GM23248 (cell line): ENCODE data around the gene PANK4. TPM values are rescaled to one million over a fixed set of nuclear protein-coding genes. Genes with fewer than 3 reads are reported as not detected.

Source experiments
- DNase-seq: peaks from one replicate; pipeline ENCODE4 v3.0.0-alpha.2; 2015
- H2AFZ ChIP-seq: fragments of 200-600 bp; sonication (generic); 2 replicates; pipeline ENCODE4 v1.6.1; 2016; ENCODE audit warnings: antibody characterized with exemption
- H3F3A ChIP-seq: fragments of 200-600 bp; sonication (generic); 2 replicates; pipeline ENCODE4 v1.6.1; 2016; ENCODE audit warnings: mild to moderate bottlenecking, antibody characterized with exemption, mixed run types; ENCODE audit not compliant: insufficient read depth
- H3K27ac ChIP-seq: fragments of 200-600 bp; sonication (generic); 2 replicates; pipeline ENCODE4 v1.5.1; 2016; ENCODE audit warnings: mild to moderate bottlenecking
- H3K27me3 ChIP-seq: fragments of 200-600 bp; sonication (generic); replicated peaks from 2 replicates; pipeline ENCODE4 v1.6.1; 2016; ENCODE audit warnings: mild to moderate bottlenecking; ENCODE audit not compliant: insufficient read depth
- H3K36me3 ChIP-seq: fragments of 200-600 bp; sonication (generic); 2 replicates; pipeline ENCODE4 v1.6.1; 2016; ENCODE audit warnings: low read depth, mild to moderate bottlenecking
- H3K4me1 ChIP-seq: fragments of 200-600 bp; sonication (generic); 2 replicates; pipeline ENCODE4 v1.6.1; 2016; ENCODE audit warnings: mild to moderate bottlenecking; ENCODE audit not compliant: insufficient read depth
- H3K4me2 ChIP-seq: fragments of 200-600 bp; sonication (generic); one replicate; pipeline ENCODE4 v1.6.1; 2016; ENCODE audit warnings: mild to moderate bottlenecking; ENCODE audit not compliant: unreplicated experiment
- H3K4me3 ChIP-seq: fragments of 200-600 bp; sonication (generic); 2 replicates; pipeline ENCODE4 v1.5.1; 2016; ENCODE audit warnings: mild to moderate bottlenecking
- H3K79me2 ChIP-seq: fragments of 200-600 bp; sonication (generic); 2 replicates; pipeline ENCODE4 v1.6.1; 2016; ENCODE audit warnings: mild to moderate bottlenecking; ENCODE audit not compliant: insufficient read depth
- H3K9ac ChIP-seq: fragments of 200-600 bp; sonication (generic); 2 replicates; pipeline ENCODE4 v1.6.1; 2016; ENCODE audit warnings: mild to moderate bottlenecking
- H3K9me2 ChIP-seq: fragments of 200-600 bp; sonication (generic); 2 replicates; pipeline ENCODE4 v1.6.1; 2016; ENCODE audit warnings: mixed run types, mild to moderate bottlenecking, moderate library complexity; ENCODE audit not compliant: insufficient read depth
- H3K9me3 ChIP-seq: fragments of 200-600 bp; sonication (generic); one replicate; pipeline ENCODE4 v1.6.1; 2017; ENCODE audit warnings: low read depth
- H4K20me1 ChIP-seq: fragments of 200-600 bp; sonication (generic); 2 replicates; pipeline ENCODE4 v1.6.0; 2016; ENCODE audit not compliant: insufficient read depth
- EZH2 ChIP-seq: fragments of 200-600 bp; sonication (generic); IDR thresholded peaks from 2 replicates; pipeline ENCODE4 v1.6.1; 2018; ENCODE audit warnings: antibody characterized with exemption, mild to moderate bottlenecking; ENCODE audit not compliant: insufficient read depth, poor library complexity, severe bottlenecking
- EZH2phosphoT487 ChIP-seq: fragments of 200-600 bp; sonication (generic); IDR thresholded peaks from 2 replicates; pipeline ENCODE4 v1.6.1; 2018; ENCODE audit warnings: antibody characterized with exemption, moderate library complexity, mild to moderate bottlenecking, low read depth; ENCODE audit not compliant: insufficient read depth
- WGBS, 2 experiments: methylation state at CpG; one replicate each; pipeline ENCODE4 v1.1.6; 2015 to 2017; ENCODE audit warnings: low lambda C conversion rate in 2 of 2, low coverage in 1 of 2; ENCODE audit errors: missing lambda C conversion rate in 2 of 2; 5-methylcytosine and 5-hydroxymethylcytosine counted together
- in situ Hi-C: fragments of 300-500 bp; cut with MboI; formaldehyde crosslinking; loops from 2 replicates; pipeline ENCODE4 v1.15.0; 2020
- polyA plus RNA-seq: library from polyadenylated mRNA; unstranded; fragments of >200 nt; fragmentation: Nextera tagmentation; extraction: Ambion mirVana; gene quantifications from 2 replicates; pipeline ENCODE4 v1.2.1, GENCODE V29; 2016
- total RNA-seq: library from RNA; depleted of rRNA; stranded (reverse); fragments of >200 nt; shearing (Covaris generic); gene quantifications from 2 replicates; pipeline ENCODE4 v1.2.3, GENCODE V29; 2014

Gene PANK4
- total and polyA plus RNA-seq, 2 experiments from 2014 or later: 15.5 to 29.7 TPM

- 0 out of 2 replicates have a peak, but pooled peaks cover 5% of the 10 kb centered on the region for H3K79me2 ChIP-seq
- H3K9me2 ChIP-seq: no peaks in the 10 kb centered on the region
- no peaks in the 10 kb centered on the region for H3K9me3 ChIP-seq
- no peaks in the 10 kb centered on the region for H3K4me1 ChIP-seq
- 93 to 96% methylated on average over 16 to 17 of the region's 17 CpGs for WGBS, 2 experiments
- TF ChIP-seq EZH2phosphoT487 (no peak), EZH2 (no peak)
- in situ Hi-C loops: loop anchor here (25.0 kb wide), 1 partner anchor 329 kb away; the partner anchor contains the start of gene FAAP20
- no peak overlapping the region for H2AFZ ChIP-seq
- H4K20me1 ChIP-seq: no peaks in the 10 kb centered on the region
- no peaks in the 10 kb centered on the region for H3F3A ChIP-seq
- DNase-seq: no peak
- no peak overlapping the region for H3K4me3 ChIP-seq
- H3K4me2 ChIP-seq: no peak overlapping the region
- no peak overlapping the region for H3K27ac ChIP-seq
- H3K27me3 ChIP-seq: no peaks in the 10 kb centered on the region
- no peaks in the 10 kb centered on the region; the same call in 1 of the 2 replicates for H3K36me3 ChIP-seq
- no peak overlapping the region for H3K9ac ChIP-seq
These were observed 10.3 kb downstream of the PANK4 start for GRCh38 chr1:2516124-2516523.

- H3K36me3 ChIP-seq: no peaks in the 10 kb centered on the region; the same call in 1 of the 2 replicates
- H4K20me1 ChIP-seq: no peaks in the 10 kb centered on the region
- H3F3A ChIP-seq: no peaks in the 10 kb centered on the region
- no peaks in the 10 kb centered on the region for H3K4me1 ChIP-seq
- in situ Hi-C loops: loop anchor here (25.0 kb wide), 1 partner anchor 328 kb away; the partner anchor contains the start of gene FAAP20
- no peak overlapping the region for H3K4me3 ChIP-seq
- no peak for DNase-seq
- no peaks in the 10 kb centered on the region for H3K9me2 ChIP-seq
- no peaks in the 10 kb centered on the region for H3K27me3 ChIP-seq
- WGBS, 2 experiments: 92 to 96% methylated on average over 4 to 11 of the region's 11 CpGs
- H3K27ac ChIP-seq: no peak overlapping the region
- 0 out of 2 replicates have a peak, but pooled peaks cover 1% of the 10 kb centered on the region for H3K79me2 ChIP-seq
- no peak overlapping the region for H2AFZ ChIP-seq
- no peak overlapping the region for H3K4me2 ChIP-seq
- H3K9ac ChIP-seq: no peak overlapping the region
- TF ChIP-seq EZH2phosphoT487: no peak
- TF ChIP-seq EZH2: no peak
- H3K9me3 ChIP-seq: no peaks in the 10 kb centered on the region
These were observed 10.7 kb downstream of the PANK4 start for GRCh38 chr1:2515763-2516080.

- H3K4me1 ChIP-seq: no peaks in the 10 kb centered on the region
- in situ Hi-C loops: loop anchor here (25.0 kb wide), 1 partner anchor 328 kb away; the partner anchor contains the start of gene FAAP20
- TF ChIP-seq EZH2phosphoT487 (no peak), EZH2 (no peak)
- H4K20me1 ChIP-seq: no peaks in the 10 kb centered on the region
- no peaks in the 10 kb centered on the region for H3F3A ChIP-seq
- H3K9me2 ChIP-seq: no peaks in the 10 kb centered on the region
- H3K9me3 ChIP-seq: no peaks in the 10 kb centered on the region
- H3K9ac ChIP-seq: no peak overlapping the region
- no peaks in the 10 kb centered on the region; the same call in 1 of the 2 replicates for H3K36me3 ChIP-seq
- no peak overlapping the region for H3K27ac ChIP-seq
- no peak for DNase-seq
- 95 to 96% methylated on average over 38 to 45 of the region's 45 CpGs for WGBS, 2 experiments
- no peak overlapping the region for H3K4me2 ChIP-seq
- no peak overlapping the region for H3K4me3 ChIP-seq
- H2AFZ ChIP-seq: no peak overlapping the region
- no peaks in the 10 kb centered on the region for H3K27me3 ChIP-seq
- H3K79me2 ChIP-seq: no peaks in the 10 kb centered on the region
These were observed 11.3 kb downstream of the PANK4 start for GRCh38 chr1:2514863-2515762.

GRCh38 chr1:2513939-2514652 is 12.3 kb downstream of the PANK4 start:
- in situ Hi-C loops: loop anchor here (25.0 kb wide), 1 partner anchor 327 kb away; the partner anchor contains the start of gene FAAP20
- no peak for DNase-seq
- H2AFZ ChIP-seq: no peak overlapping the region
- no peak overlapping the region for H3K9ac ChIP-seq
- H3K9me2 ChIP-seq: no peaks in the 10 kb centered on the region
- H3K27ac ChIP-seq: no peak overlapping the region
- no peaks in the 10 kb centered on the region for H3K9me3 ChIP-seq
- H3K36me3 ChIP-seq: no peaks in the 10 kb centered on the region; the same call in 1 of the 2 replicates
- no peaks in the 10 kb centered on the region for H3K79me2 ChIP-seq
- H3K4me3 ChIP-seq: no peak overlapping the region
- no peak overlapping the region for H3K4me2 ChIP-seq
- no peaks in the 10 kb centered on the region for H3K4me1 ChIP-seq
- no peaks in the 10 kb centered on the region for H4K20me1 ChIP-seq
- WGBS, 2 experiments: 92 to 95% methylated on average over 41 to 43 of the region's 43 CpGs
- TF ChIP-seq EZH2: no peak
- TF ChIP-seq EZH2phosphoT487: no peak
- no peaks in the 10 kb centered on the region for H3K27me3 ChIP-seq
- no peaks in the 10 kb centered on the region for H3F3A ChIP-seq
